A549 treated with GW870086 at 1 μM for 4 hours (cell line): ENCODE results near the gene C4orf46. TPM values are rescaled to one million over a fixed set of nuclear protein-coding genes. Genes with fewer than 3 reads are reported as not detected.

ENCODE experiments used
- total RNA-seq: library from RNA; stranded (reverse); fragments of 200-300 nt; extraction: Qiagen RNA extraction; gene quantifications from 5 replicates; pipeline ENCODE4 v1.2.3, GENCODE V29; 2022; ENCODE audit warnings: low read depth

Gene C4orf46
- total RNA-seq: 7.1 to 9.6 TPM (median 8.6 TPM) in 5 replicates

GRCh38 chr4:158671665-158671914, at the start of gene C4orf46:
C4orf46 (minus strand) TSS chr4:158671887; CDS start chr4:158671801, 86 bp downstream.

DNA sequence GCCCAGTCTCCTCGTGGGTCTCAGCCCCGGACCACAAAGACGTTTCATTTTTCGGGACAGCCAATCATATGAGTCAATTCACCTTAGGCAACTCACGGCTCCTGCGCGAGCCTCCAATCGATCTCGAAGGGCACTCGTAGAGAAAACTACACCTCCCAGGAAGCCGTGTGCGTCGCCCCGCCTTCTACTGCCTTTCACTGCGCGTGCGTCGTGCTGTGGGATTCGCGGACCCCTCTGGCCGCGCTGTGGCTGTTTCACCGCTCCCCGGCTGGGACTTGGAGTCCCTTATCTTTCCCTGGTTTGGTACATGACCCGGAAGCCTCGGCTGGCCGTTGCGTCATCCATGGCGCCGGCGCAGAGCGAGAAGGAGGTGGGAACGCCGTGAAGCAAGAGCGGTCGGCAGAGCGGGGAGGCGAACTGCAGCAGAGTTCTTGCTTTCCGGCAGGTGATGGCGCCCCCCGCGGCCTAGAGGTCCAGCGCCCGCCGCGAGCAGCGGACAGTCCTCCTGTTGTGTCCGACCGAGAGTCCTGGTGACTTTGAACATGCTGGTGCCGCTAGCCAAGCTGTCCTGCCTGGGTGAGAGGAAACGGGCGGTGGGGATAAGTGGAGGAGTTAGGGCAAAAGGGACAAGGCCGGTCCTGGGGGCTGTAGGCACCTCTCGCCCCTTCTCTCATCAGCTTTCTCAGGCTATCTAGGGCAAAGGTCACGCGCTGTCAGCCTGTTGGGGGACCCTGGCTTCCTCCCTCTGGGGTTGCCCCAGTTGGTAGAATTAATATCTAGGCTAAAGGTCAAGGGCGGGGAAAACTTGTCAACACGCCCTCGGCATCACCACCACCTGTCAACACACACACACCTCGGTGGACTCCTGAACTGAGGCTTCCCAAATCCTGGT, 474 bp upstream of the C4orf46 start, which contains the start of gene ETFDH:
Gene ETFDH (plus strand): TSS at position 382 of the 892 bp plus-strand sequence. CDS start 161 bp downstream, at position 543.

Other genes with a start within 250 kb of the C4orf46 start
- not detected in 5 replicates for gene RXFP1, start 150.0 kb downstream of the C4orf46 start, total RNA-seq
- 5.1 to 6.2 TPM (median 5.9 TPM) in 5 replicates for gene ETFDH, start 409 bp upstream of the C4orf46 start, total RNA-seq
- gene PPID, start 51.5 kb upstream of the C4orf46 start, total RNA-seq: 31.4 to 35.8 TPM (median 33.9 TPM) in 5 replicates
- 4.0 to 7.3 TPM (median 5.9 TPM) in 5 replicates for gene FNIP2, start 97.1 kb upstream of the C4orf46 start, total RNA-seq